Measurements from ENCODE around the gene KBTBD12.

GRCh38 chr3:127884041-127884440 is 31.0 kb upstream of the KBTBD12 start:
- TF ChIP-seq EZH2 (IDR thresholded peaks at IDR 0.05; ENCODE audit: insufficient read depth, poor library complexity, severe bottlenecking) (no peak), EZH2phosphoT487 (IDR thresholded peaks at IDR 0.05; ENCODE audit: insufficient read depth, low read depth) (no peak)

Measured in GM23248 (cell line).